ENCODE measurements around the gene ITPR3.

The ITPR3 gene

DNA sequence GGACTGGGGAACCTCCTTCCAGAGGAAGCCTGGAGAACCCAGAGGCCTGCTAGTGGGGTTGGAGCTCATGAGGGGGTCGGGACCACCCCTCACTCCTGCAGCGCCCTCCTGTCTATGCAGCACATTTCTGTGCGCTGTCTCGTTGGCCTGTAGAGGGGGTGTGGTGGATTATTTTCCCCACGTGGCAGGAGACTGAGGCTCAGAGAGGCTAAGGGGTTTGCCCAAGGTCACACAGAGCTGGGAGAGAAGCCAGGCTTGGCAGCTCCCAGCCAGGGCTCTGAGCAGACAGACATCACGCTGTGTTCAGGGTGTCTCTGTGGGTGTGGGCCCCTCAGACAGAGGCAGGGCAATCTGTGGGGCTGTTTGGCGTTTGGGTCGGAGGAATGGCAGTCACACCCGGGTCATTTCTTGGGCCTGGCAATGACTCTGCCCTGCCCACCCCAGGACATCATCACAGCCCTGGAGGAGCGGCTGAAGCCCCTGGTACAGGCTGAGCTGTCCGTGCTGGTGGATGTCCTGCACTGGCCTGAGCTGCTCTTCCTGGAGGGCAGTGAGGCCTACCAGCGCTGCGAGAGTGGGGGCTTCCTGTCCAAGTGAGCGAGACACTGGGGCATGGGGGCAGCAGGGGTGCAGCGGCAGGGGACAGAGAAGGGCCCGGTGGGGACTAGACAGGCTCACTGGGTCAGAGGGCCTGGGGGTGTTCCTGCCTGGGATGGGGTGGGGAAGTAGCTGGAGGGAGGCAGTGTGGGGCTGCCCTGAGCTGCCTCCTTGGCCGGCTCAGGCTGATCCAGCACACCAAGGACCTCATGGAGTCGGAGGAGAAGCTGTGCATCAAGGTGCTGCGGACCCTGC is 62.7 kb downstream of the ITPR3 start:
- in situ Hi-C loops (cut with MboI; ENCODE audit: low sequenced_read_pairs): no loop called here

DNA sequence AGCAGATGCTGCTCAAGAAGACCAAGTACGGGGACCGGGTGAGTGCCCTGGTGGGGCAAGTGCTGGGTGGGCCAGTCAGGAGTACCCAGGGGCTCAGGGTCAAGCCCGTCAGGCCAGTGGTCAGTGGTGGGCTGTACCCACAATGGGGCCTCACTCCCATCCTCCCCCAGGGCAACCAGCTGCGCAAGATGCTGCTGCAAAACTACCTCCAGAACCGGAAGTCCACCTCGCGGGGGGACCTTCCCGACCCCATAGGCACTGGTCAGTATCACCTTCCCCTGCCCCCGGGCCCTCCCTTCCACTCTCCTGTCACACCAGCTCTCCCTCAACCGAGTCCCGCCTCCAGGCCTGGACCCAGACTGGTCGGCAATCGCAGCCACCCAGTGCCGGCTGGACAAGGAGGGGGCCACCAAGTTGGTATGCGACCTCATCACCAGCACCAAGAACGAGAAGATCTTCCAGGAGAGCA is 63.3 kb downstream of the ITPR3 start:
- in situ Hi-C loops (cut with MboI; ENCODE audit: low sequenced_read_pairs): no loop called here

DNA sequence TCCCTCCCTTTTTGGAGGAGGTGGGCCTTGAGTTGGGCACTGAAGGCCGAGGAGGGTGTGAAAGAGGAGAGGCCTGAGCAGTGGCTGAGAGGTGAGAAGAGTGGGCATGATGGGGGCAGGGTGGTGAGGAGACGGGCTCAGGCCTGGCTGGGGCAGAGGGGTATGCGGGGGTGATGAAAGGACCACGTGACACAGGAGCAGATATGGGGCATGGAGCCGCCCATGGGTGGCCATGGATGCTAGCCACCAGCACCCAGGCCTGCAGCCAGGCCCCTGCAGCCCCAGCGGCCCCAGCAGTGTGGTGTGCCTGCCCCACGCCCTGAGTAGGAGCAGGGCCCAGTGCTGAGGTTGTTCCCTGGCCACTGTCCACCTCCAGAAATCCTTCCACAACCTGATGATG is 63.9 kb downstream of the ITPR3 start:
- in situ Hi-C loops (cut with MboI; ENCODE audit: low sequenced_read_pairs): no loop called here

DNA sequence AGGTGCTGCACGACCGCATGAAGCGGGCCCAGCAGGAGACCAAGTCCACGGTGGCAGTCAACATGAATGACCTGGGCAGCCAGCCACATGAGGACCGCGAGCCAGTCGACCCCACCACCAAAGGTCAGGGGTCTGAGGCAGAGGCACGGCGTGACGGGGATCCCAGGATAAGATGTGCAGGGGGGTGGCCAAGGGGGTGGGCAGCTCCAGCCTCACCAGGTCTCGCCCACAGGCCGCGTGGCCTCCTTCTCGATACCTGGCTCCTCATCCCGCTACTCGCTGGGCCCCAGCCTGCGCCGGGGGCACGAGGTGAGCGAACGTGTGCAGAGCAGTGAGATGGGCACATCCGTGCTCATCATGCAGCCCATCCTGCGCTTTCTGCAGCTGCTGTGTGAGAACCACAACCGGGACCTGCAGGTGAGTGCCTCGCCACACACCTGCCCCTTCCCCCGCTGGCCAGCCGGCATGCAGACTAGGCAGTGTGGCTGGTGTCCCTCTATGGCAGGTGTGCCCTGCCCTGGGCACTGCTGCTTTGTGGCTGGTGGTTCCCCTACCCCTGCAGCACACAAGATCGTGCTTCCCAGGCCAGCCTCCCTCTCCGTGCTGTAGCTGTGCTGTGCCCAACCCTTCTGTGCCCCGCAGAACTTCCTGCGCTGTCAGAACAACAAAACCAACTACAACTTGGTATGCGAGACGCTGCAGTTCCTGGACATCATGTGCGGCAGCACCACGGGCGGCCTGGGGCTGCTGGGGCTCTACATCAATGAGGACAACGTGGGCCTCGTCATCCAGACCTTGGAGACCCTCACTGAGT is 64.5 kb downstream of the ITPR3 start:
- in situ Hi-C loops (cut with MboI; ENCODE audit: low sequenced_read_pairs): no loop called here

DNA sequence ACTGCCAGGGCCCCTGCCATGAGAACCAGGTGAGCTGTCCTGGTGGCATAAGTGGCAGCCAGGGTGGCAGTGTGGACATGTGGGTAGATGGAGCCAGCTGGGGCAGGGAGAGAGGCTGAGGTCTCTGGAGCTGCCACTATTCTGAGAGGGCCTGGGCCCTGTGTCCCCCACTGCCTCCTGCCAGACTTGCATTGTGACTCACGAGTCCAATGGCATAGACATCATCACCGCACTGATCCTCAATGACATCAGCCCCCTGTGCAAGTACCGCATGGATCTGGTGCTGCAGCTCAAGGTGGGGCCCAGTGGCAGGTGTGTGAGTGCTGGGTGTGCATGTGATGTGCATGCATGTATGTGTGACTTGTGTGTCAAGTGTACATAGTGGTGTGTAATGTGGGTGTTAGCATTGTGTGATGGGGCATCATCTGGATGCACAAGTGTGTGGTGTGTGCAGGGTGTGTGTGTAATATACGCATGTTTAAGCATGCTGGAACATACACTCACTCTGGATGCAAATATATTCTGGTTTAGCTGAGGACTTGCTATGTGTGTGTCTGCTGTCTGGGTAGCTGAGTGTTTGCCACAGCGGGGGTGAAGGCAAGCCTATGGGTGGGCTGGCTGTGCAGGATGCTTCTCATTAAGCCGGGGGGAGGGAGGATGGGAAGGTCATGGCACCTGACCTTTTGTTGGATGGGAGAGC is 65.3 kb downstream of the ITPR3 start:
- in situ Hi-C loops (cut with MboI; ENCODE audit: low sequenced_read_pairs): no loop called here

DNA sequence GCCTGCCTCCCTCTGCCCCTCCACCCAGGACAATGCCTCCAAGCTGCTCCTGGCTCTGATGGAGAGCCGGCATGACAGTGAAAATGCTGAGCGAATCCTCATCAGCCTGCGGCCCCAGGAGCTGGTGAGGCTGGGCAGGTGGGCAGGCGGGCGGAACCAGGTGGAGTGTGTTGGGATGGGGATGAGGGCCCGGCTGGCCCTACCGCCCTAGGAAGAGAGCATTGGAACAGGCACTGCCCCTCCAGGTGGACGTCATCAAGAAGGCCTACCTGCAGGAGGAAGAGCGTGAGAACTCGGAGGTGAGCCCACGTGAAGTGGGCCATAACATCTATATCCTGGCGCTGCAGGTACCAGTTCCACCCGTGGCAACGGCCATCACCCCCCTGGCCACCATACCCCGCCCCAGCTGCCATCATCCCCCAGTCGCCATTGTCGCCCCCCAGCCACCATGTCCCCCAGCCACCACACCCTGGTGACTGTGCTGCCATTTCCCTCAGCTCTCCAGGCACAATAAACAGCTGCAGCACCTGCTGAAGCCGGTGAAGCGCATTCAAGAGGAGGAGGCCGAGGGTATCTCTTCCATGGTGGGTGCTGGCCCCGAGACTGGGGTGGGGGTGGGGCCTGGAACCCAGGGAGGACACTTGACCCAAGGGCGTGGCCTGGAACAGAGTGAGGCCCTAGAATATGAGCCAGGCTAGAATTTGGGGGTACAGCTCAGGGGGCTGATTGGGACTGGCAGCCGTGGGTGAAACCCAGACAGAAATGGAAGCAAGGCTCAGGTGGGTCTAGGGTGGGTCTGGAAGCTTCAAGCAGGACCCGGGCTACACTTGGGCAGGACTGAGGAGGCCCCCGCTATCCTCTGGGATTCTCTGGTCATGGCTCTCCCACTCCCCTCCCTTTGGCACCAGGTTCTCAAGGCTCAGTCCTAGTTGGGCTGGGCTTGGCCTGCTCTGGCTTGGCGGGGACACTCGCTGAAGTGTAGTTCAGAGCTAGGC is 66.2 kb downstream of the ITPR3 start:
- in situ Hi-C loops (cut with MboI; ENCODE audit: low sequenced_read_pairs): no loop called here

DNA sequence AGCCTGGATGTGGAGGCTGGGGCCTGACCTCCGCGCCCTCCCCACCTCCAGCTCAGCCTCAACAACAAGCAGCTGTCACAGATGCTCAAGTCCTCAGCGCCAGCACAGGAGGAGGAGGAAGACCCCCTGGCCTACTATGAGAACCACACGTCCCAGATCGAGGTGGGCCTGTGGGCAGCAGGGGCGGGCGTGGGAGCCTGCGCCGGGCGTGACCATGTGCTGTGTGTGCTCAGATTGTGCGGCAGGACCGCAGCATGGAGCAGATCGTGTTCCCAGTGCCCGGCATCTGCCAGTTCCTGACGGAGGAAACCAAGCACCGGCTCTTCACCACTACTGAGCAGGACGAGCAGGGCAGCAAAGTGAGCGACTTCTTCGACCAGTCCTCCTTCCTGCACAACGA is 66.9 kb downstream of the ITPR3 start:
- in situ Hi-C loops (cut with MboI; ENCODE audit: low sequenced_read_pairs): no loop called here

DNA sequence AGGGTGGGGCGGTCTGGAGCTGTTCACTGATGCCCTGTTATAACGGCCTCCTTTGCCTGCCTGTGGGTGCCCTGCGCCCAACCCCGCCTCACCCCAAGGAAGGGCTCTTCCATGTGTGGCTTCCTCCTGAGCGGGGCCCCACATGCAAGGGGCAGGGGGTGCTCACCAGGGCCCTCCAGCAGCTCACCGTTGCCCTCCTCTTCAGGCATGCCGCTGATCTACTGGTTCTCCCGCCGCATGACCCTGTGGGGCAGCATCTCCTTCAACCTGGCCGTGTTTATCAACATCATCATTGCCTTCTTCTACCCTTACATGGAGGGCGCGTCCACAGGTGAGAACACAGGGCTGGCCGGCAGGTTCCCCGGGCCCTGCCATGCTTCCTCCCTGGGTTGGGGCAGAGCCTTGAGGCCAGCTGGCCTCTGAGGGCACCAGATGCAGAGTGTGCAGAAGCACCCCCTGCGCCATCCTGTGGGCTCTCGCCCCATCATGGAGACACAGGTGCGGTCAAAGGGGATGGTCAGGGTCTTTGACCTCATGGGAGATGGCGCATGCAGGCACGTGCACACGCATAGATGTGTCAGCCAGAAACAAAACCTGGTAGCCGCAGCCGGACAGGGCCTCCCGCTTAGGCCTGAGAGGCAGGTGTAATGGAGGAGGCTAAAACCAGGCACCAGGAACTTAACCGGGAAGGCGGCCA is 67.5 kb downstream of the ITPR3 start:
- in situ Hi-C loops (cut with MboI; ENCODE audit: low sequenced_read_pairs): no loop called here

DNA sequence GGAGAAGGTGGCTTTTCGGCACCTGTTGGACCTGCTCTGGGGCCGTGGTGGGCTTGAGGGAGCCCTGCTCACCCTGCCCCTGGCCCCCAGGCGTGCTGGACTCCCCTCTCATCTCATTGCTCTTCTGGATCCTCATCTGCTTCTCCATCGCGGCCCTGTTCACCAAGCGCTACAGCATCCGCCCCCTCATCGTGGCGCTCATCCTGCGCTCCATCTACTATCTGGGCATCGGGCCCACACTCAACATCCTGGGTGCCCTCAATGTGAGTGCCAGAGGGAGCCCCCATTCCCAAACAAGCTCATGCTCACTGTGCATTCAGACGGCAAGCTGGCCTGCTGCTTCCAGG is 68.0 kb downstream of the ITPR3 start:
- in situ Hi-C loops (cut with MboI; ENCODE audit: low sequenced_read_pairs): no loop called here

DNA sequence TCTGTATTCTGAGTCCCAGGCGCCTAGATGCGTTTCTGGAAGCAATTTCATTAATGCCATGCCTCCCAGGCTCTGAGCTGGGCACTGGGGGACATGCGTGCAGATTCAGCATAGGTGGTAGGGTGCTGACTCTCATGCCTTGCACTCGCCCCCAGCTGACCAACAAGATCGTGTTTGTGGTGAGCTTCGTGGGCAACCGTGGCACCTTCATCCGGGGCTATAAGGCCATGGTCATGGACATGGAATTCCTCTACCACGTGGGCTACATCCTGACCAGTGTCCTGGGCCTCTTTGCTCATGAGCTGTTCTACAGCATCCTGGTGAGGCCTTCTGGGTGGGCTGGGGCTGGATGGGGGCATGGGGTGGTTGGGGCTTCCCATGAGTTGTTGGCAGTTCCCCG is 68.8 kb downstream of the ITPR3 start:
- in situ Hi-C loops (cut with MboI; ENCODE audit: low sequenced_read_pairs): no loop called here

DNA sequence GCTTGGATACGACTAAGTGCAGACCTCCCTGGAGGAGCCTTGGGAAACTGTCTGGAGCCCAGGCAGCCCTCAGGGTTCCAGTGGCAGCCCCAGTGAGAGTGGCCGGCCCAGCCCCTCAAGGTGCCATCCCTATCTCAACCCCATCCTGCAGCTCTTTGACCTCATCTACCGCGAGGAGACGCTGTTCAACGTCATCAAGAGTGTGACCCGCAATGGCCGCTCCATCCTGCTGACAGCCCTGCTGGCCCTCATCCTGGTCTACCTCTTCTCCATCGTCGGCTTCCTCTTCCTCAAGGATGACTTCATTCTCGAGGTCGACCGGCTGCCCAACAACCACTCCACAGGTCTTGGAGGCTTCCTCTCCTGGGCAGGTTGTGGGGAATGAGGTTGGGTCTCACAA is 69.6 kb downstream of the ITPR3 start:
- in situ Hi-C loops (cut with MboI; ENCODE audit: low sequenced_read_pairs): no loop called here

DNA sequence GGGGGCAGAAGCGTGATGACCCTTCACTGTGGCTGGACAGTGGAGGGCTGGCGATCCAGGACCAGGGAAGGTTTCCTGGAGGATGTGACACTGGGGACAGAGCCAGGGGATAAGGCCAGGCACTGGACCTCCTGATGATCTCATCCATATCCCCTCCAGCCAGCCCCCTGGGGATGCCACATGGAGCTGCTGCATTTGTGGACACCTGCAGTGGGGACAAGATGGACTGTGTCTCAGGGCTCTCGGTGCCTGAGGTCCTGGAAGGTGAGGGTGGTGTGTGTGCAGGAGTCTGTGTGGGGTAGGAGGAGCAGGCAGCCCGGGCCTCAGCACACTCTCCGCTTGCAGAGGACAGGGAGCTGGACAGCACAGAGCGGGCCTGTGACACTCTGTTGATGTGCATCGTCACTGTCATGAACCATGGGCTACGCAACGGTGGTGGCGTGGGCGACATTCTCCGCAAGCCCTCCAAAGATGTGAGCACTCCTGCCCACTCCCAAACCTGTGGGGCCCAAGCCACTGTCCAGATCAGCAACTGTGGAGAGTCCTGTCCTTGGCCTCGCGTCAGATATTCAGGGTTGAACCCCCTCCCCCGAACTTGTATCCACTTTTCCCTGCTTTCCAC is 70.4 kb downstream of the ITPR3 start:
- in situ Hi-C loops (cut with MboI; ENCODE audit: low sequenced_read_pairs): no loop called here

DNA sequence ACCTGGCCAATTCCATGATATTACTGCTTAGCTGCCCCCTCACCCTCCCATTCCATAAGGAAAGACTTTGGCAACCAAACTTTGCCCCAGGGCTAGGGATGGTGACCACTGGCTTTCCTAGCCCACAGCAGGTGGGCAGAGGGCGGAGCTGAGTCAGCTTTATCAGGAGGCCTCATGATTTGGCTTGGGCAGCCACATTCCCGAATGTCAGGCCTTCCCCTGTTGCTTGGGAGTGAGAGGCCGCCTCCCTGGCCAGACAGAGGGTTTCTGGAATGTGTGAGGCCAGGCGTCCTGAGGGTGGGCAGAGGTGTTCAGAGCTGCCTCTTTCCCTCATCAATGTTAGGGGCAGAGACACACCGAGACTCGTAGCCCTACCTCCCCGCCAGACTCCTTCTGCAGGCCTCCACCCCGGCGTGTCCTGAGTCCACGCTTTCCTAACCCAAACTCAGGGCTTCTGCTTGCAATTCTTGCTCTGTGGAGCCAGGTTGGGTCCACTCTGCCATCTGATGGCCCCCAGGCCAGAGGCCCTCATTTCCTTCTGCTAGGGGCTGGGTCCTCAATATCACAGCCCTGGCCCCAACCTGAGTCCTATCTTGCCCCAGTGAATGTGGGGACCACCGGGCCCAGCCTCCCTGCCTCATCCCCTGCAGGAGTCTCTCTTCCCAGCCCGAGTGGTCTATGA is 71.1 kb downstream of the ITPR3 start:
- in situ Hi-C loops (cut with MboI; ENCODE audit: low sequenced_read_pairs): no loop called here

DNA sequence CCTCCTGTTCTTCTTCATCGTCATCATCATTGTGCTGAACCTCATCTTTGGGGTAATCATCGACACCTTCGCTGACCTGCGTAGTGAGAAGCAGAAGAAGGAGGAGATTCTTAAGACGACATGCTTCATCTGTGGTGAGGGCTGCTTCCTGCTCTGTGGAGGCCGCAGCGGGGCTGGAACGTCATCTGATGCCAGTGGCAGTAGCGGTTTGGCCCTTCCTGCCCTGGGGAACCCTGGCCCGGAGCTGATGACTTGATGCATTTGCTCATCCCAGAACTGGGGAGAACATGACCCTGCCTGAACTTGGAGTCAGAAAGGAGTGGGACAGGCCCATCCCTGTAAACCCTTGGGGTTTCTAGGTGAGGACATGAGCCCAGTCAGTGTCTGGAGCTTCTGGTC is 71.6 kb downstream of the ITPR3 start:
- in situ Hi-C loops (cut with MboI; ENCODE audit: low sequenced_read_pairs): no loop called here

DNA sequence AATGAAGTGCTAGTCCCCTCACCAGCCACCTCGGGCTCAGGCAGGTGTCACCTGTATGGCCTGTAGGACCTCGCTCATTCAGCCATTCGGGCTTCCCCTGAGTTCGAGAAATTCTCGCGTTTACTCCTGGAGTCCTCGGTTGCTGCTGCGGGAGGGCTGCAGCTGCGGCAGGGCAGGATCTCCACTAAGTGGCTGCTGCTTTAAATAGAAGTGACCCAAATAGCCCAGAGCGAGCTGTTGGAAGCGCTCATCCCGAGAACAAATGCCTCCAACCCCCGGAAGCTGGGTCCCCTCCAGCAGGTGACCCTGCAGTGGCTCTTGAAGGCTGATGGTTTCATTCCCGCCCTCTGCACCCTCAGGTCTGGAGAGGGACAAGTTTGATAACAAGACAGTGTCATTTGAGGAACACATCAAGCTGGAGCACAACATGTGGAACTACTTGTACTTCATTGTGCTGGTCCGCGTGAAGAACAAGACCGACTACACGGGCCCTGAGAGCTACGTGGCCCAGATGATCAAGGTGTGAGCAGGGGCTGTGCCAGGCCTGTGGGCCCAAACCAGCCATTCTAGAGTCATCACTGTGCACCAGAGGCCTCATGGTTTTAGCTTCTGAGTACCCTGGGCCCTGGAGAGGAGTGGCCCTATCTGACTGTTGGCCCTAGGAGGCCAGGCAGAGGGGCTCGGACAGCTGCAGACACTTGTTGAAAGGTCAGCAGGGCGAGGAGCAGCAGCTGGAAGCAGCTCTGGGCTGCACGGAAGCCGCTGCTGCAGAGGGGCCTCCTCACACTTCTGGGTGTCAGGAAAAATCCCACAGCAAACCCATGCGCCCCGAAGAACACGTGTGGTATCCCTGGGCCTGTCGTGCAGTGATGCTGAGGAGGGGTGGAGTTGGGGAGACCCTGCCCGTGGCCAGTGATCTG is 72.3 kb downstream of the ITPR3 start:
- in situ Hi-C loops (cut with MboI; ENCODE audit: low sequenced_read_pairs): no loop called here

DNA sequence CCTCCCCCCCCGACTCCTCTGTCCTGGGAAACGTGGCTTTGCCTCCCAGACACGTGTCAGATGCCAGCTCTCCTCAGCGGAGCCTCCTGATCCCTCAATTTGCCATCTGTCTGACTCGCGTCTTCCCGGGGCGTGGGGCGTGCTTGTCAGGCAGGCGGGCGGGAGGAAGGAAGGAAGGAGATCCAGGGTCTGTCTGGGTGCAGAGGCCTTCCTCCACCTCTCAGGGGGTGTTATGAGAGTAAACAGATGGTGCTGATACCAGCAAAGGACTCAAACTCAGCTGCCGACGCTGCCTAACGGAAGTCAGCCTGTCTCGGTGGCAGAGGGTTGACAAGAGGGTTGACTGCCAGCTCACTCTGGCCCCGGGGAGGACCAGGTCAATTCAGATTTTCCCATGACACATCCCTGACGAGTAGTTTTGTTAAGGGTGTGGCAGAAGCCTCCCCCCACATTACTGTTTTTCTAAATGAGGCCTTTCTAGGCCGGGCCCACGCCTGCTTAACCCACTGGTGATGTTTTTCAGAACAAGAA is 73.3 kb downstream of the ITPR3 start:
- in situ Hi-C loops (cut with MboI; ENCODE audit: low sequenced_read_pairs): no loop called here

DNA sequence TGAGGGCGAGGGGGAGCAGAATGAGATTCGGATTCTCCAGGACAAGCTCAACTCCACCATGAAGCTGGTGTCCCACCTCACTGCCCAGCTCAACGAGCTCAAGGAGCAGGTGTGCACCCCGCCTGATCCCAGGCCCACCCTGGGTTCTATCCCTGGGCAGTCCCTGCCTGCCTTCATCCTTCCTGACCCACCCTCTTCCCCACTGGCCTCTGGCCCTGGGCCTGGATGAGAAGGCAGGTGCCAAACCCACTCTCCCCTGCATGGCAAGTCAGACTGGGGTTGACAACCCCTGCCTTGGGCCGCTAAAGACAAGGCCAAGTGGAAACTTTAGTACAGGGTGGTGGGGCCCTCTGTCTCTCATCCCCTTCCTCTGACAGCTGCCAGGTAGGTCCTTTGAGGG is 73.9 kb downstream of the ITPR3 start:
- in situ Hi-C loops (cut with MboI; ENCODE audit: low sequenced_read_pairs): no loop called here

Data from HL-60/S4 treated with retinoic acid at 250 ng/mL for 4 days and 3 days (cell line).